GM13977 (cell line): ENCODE results near the gene AKR1D1.

Experiments used
- DNase-seq: peaks from one replicate; pipeline ENCODE4 v3.0.0; 2012; ENCODE audit warnings: low spot score
- in situ Hi-C: fragments of 300-500 bp; cut with MboI; formaldehyde crosslinking; loops from one replicate; pipeline ENCODE4 v1.12.0; 2022; ENCODE audit warnings: low sequenced_read_pairs, low pct_unique_long_range_greater_than_20kb, mixed read lengths, inconsistent platforms; ENCODE audit not compliant: unreplicated experiment
- TF ChIP-seq, protein P1 (sequence below): IDR thresholded peaks from 2 replicates; pipeline ENCODE4 v1.5.1; 2012; ENCODE audit warnings: mild to moderate bottlenecking, control low read depth; ENCODE audit not compliant: insufficient read depth; ENCODE audit errors: extremely low read depth, missing control alignments

The AKR1D1 gene

DNA sequence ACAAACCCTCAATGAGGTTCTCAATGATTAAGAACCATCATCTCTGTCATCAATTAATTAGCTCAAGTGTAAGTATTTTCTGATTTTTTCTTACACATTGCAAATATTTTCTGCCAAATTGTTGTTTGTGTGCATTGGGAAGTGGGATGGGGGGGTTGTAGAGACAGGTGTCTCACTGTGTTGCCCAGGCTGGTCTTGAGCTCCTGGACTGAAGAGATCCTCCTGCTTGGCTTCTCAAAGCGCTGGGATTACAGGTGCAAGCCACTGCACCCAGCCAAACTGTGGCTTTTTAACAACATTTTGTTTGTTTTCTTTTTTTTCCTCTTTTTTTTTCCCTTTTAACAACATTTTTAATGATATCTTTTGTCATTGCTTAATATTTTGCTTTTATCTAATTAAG is 87.5 kb downstream of the AKR1D1 start:
- TF ChIP-seq, protein P1, sequence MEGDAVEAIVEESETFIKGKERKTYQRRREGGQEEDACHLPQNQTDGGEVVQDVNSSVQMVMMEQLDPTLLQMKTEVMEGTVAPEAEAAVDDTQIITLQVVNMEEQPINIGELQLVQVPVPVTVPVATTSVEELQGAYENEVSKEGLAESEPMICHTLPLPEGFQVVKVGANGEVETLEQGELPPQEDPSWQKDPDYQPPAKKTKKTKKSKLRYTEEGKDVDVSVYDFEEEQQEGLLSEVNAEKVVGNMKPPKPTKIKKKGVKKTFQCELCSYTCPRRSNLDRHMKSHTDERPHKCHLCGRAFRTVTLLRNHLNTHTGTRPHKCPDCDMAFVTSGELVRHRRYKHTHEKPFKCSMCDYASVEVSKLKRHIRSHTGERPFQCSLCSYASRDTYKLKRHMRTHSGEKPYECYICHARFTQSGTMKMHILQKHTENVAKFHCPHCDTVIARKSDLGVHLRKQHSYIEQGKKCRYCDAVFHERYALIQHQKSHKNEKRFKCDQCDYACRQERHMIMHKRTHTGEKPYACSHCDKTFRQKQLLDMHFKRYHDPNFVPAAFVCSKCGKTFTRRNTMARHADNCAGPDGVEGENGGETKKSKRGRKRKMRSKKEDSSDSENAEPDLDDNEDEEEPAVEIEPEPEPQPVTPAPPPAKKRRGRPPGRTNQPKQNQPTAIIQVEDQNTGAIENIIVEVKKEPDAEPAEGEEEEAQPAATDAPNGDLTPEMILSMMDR = no peak
- in situ Hi-C loops = loop anchor here (25.0 kb wide), 1 partner anchor 574 kb away; no protein-coding TSS in a partner anchor
- DNase-seq = no peak

DNA sequence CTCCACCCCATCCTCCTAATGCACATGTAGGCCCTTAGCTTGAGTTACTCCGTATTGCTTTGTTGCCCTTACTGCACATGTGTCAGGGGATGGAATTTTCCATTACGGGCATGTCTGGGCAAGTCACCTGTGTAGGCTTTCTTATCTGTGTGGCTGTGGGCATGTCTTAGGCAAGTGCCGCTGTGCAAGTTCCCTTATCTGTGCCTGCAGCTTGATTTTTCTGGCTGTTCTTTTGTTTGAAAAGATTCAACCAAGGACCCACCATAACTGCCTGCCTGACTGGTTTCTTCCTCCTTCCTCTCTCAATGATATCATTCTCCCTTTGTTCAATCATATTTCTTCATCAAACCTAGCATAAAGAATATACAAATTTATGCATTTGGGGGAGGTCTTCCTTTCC is 88.5 kb downstream of the AKR1D1 start:
- in situ Hi-C loops = loop anchor here (25.0 kb wide), 1 partner anchor 572 kb away; no protein-coding TSS in a partner anchor
- no peak for DNase-seq
- TF ChIP-seq, protein P1 = no peak

GRCh38 chr7:138166681-138167080 is 90.4 kb downstream of the AKR1D1 start:
- TF ChIP-seq, protein P1 = no peak

GRCh38 chr7:138167222-138167621 is 91.0 kb downstream of the AKR1D1 start:
- TF ChIP-seq, protein P1 = no peak
- in situ Hi-C loops = loop anchor here (25.0 kb wide), 1 partner anchor 570 kb away; no protein-coding TSS in a partner anchor
- no peak for DNase-seq

More at GRCh38 chr7:138166681-138167080, 90.4 kb downstream of the AKR1D1 start:
- DNase-seq = no peak
- in situ Hi-C loops = loop anchor here (25.0 kb wide), 1 partner anchor 571 kb away; no protein-coding TSS in a partner anchor

- in situ Hi-C loops = loop anchor here (25.0 kb wide), 1 partner anchor 569 kb away; no protein-coding TSS in a partner anchor
- no peak for DNase-seq
- TF ChIP-seq, protein P1 = no peak
Measured at GRCh38 chr7:138167869-138168296, 91.6 kb downstream of the AKR1D1 start.
